Hepatocyte (in vitro differentiated cells): ENCODE data around the gene KIAA0930.

Experiments
- CTCF ChIP-seq: fragments of 200-600 bp; sonication (generic); IDR thresholded peaks from 2 replicates; pipeline ENCODE4 v1.5.1; 2016; ENCODE audit warnings: antibody characterized with exemption, mild to moderate bottlenecking; ENCODE audit not compliant: poor library complexity
- EZH2 ChIP-seq: fragments of 200-600 bp; sonication (generic); IDR thresholded peaks from 2 replicates; pipeline ENCODE4 v1.6.1; 2016; ENCODE audit warnings: antibody characterized with exemption, mild to moderate bottlenecking, borderline replicate concordance
- EZH2phosphoT487 ChIP-seq: fragments of 200-600 bp; sonication (generic); IDR thresholded peaks from one replicate; pipeline ENCODE4 v1.6.1; 2018; ENCODE audit warnings: antibody characterized with exemption, mild to moderate bottlenecking, low read depth, moderate library complexity; ENCODE audit not compliant: unreplicated experiment, severe bottlenecking

GRCh38 chr22:45159652-45160462 is 80.8 kb downstream of the KIAA0930 start:
- no peak for TF ChIP-seq CTCF
- no peak for TF ChIP-seq EZH2
- TF ChIP-seq EZH2phosphoT487, result no peak
